SJCRH30 (cell line): ENCODE data around the gene CA12. TPM values are rescaled to one million over a fixed set of nuclear protein-coding genes. Genes with fewer than 3 reads are reported as not detected.

Experiments
- DNase-seq, 2 experiments: peaks; one replicate each; pipeline ENCODE4 v3.0.0-alpha.2; 2015 to 2020
- H3K27ac ChIP-seq: fragments of 250-450 bp; sonication (Bioruptor Pico); 2 replicates; pipeline ENCODE4 v1.5.1; 2020; ENCODE audit warnings: mild to moderate bottlenecking, moderate library complexity
- H3K27me3 ChIP-seq: fragments of 250-450 bp; sonication (Bioruptor Pico); 2 replicates; pipeline ENCODE4 v1.5.1; 2020; ENCODE audit warnings: mild to moderate bottlenecking, moderate library complexity
- H3K36me3 ChIP-seq: fragments of 250-450 bp; sonication (Bioruptor Pico); 2 replicates; pipeline ENCODE4 v1.5.1; 2020; ENCODE audit warnings: mild to moderate bottlenecking, moderate library complexity
- H3K4me1 ChIP-seq: fragments of 250-450 bp; sonication (Bioruptor Pico); 2 replicates; pipeline ENCODE4 v1.5.1; 2020; ENCODE audit warnings: mild to moderate bottlenecking, moderate library complexity
- H3K4me3 ChIP-seq: fragments of 250-450 bp; sonication (Bioruptor Pico); 2 replicates; pipeline ENCODE4 v1.5.1; 2020; ENCODE audit warnings: mild to moderate bottlenecking, moderate library complexity
- H3K9me3 ChIP-seq: fragments of 250-450 bp; sonication (Bioruptor Pico); replicated peaks from 2 replicates; pipeline ENCODE4 v1.5.1; 2020; ENCODE audit warnings: mild to moderate bottlenecking, moderate library complexity
- total RNA-seq: library from RNA; depleted of rRNA; stranded (reverse); fragments of >200 nt; shearing (Covaris generic); gene quantifications from 2 replicates; pipeline ENCODE4 v1.2.3, GENCODE V29; 2014

Gene CA12
- total RNA-seq, 1 experiment from 2014 or later: 0.57 TPM

DNA sequence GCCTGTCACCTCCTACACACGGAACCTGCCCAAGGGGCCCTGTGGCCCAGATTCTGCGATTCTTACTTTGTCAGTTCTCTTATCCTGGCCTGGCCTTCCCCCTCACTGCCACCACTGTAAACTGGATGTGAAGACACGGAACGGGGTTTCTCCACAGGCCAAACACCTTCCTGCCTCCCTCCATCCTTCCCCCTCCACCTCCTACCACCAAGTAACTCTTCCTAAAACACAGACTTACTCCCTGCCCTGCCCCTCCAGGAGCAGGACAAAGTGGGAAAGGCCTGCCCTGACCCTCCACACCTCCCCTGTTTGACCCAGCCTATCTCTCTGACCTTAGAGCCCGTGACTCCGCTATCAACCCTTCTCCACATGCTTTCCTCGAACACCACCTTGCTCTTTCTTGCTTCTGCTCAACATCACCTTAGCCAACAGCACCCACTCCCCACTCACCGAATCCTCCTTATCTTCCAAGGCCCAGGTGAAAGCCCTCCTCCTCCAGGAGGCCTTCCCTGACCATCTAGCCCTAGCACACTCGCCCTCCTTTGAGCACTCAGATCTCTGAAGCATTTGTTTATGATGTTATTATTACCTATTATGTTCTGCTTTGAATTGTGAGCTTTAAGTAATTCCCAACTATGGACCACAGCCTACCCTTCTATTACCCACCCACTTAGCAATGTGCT, 7.6 kb downstream of the CA12 start:
- H3K27me3 ChIP-seq: no peaks in the 10 kb centered on the region
- no peaks in the 10 kb centered on the region for H3K36me3 ChIP-seq
- H3K27ac ChIP-seq: no peak overlapping the region
- H3K4me3 ChIP-seq: no peak overlapping the region
- H3K9me3 ChIP-seq: no peaks in the 10 kb centered on the region
- DNase-seq: no peak
- H3K4me1 ChIP-seq: peaks cover 12% of the 10 kb centered on the region; the same call in 1 of the 2 replicates

DNA sequence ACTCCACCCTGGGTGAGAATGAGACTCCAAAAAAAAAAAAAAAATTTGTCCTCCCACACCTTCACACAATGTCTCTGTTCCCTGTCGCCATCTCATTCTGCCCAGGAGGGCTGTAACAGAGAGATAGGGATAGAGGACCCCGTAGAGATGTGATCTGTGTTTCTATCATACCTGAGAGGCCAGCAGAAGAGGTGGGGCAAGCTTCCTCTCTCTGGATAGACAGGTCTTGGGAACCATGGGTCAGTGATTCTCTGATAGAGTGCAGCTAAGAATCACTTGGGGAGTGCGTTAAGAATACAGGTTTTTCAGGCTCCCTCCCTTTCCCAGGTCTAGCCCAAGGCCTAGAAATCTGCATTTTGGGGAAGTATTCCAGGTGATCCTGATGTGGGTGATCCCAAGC, 8.3 kb downstream of the CA12 start:
- no peaks in the 10 kb centered on the region for H3K36me3 ChIP-seq
- no peak overlapping the region for H3K4me3 ChIP-seq
- no peaks in the 10 kb centered on the region for H3K9me3 ChIP-seq
- no peak overlapping the region for H3K27ac ChIP-seq
- no peaks in the 10 kb centered on the region for H3K27me3 ChIP-seq
- H3K4me1 ChIP-seq: peaks cover 12% of the 10 kb centered on the region; the same call in 1 of the 2 replicates
- no peak for DNase-seq

DNA sequence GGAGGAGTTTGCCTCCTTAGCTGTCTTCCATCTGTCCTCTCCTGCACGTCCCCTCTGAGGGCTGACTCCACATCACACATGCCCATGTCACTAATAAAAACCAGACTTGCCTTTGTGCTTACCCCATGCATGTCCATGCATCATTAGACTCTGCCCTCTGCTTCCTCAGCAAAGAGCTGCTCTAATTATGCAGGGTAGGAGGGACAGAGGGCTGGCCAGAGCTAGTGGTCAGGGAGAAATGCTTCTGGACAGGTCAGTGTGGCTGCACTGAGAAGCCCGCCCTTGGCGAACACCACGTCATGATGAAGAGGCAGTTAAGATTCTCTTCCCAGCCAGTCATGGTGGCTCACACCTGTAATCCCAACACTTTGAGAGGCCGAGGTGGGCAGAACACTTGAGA, 8.9 kb downstream of the CA12 start:
- Histone ChIP-seq H3K36me3 (no peaks in the 10 kb centered on the region), H3K9me3 (no peaks in the 10 kb centered on the region), H3K4me3 (no peak overlapping the region), H3K27me3 (no peaks in the 10 kb centered on the region), H3K27ac (no peak overlapping the region), H3K4me1 (peaks cover 12% of the 10 kb centered on the region; the same call in 1 of the 2 replicates)
- DNase-seq: no peak

DNA sequence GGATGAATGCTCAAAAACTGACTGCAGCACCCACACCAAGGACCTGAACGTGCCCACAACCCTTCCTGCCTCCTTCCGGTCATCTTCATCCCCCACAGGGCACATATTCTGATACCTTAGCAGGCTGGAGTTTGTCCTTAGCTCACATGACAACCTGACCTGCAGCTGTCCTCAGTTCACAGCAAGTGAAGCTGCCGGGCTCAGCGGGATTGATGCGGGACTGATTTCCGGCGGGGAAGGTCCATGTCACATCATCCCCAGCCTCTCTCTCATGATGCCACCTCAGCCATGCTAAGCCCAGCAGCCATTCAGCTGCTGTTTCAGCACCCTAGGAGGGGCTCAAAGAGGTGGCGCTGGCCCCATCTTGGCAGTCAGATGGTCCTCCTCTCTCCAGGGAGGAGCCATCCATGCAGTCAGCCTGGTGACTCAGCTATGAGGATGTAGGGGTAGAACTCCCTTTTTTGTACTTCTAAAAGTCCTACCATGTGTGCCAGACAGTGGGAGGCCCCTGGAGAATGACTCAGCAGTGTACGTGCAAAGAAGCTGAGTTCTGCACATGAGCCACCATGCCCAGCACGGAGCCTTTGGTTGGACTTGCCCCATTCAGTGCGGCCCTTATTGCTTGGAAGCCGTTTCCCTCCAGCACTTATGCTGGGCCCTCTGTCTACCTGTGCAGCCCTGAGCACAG, 9.5 kb downstream of the CA12 start:
- no peaks in the 10 kb centered on the region for H3K27me3 ChIP-seq
- H3K36me3 ChIP-seq: no peaks in the 10 kb centered on the region
- peaks cover 12% of the 10 kb centered on the region; the same call in 1 of the 2 replicates for H3K4me1 ChIP-seq
- no peak overlapping the region for H3K27ac ChIP-seq
- no peaks in the 10 kb centered on the region for H3K9me3 ChIP-seq
- peak in 1 of 2 experiments; percentile 27 for DNase-seq
- no peak overlapping the region for H3K4me3 ChIP-seq

DNA sequence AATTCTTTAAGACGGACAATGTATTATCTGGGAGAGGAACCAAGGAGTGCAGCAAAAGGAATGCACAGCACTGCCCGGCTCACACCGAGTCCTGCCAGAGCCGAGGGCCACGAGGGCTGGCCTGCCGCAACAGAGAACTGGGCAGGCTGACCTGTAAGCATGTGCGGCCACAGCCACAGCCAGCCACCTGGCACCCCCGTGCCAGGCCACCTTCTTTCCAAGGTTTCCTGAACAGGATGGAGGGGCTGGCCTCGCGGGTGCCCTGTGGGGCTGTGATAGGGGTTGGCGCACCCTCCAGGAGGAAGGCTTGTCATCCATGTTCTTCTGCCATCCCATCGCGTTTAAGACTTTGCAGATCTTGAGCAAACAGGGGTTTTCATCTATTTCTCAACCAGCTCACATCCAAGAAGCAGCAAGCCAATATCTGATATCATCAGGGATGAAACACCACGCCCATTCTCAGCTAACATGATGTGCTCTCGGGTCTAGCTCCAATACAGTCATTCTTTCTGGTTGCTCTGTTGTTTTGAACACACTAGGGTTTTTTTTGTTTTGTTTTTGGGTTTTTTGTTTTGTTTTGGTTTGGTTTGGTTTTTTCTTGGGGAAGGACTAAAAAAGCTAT, 10.2 kb downstream of the CA12 start:
- Histone ChIP-seq H3K9me3 (no peaks in the 10 kb centered on the region), H3K27ac (no peak overlapping the region), H3K36me3 (no peaks in the 10 kb centered on the region), H3K27me3 (no peaks in the 10 kb centered on the region), H3K4me1 (peaks cover 12% of the 10 kb centered on the region; the same call in 1 of the 2 replicates), H3K4me3 (no peak overlapping the region)
- no peak for DNase-seq

DNA sequence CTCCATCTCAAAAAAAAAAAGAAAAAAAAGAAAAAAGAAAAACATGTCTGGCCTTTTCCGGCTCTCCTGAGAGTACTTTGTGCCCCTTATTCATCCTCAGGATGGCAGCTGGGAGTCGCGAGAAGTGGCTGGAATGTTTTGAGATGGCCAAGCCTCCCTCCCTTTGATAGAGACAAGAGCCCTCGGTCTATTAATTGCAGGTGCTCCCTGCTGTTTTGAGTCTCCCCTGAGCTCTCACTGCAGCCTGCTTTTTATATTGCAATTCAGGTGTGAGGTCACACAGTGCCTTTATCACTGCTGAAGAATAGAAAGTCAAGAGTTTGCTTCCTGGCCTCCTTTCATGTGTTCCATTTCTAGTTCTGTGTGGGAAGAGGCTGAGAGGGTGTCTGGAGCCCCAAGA, 10.9 kb downstream of the CA12 start:
- Histone ChIP-seq H3K27me3 (no peaks in the 10 kb centered on the region), H3K36me3 (no peaks in the 10 kb centered on the region), H3K4me3 (no peak overlapping the region), H3K9me3 (no peaks in the 10 kb centered on the region), H3K4me1 (peaks cover 12% of the 10 kb centered on the region; the same call in 1 of the 2 replicates), H3K27ac (no peak overlapping the region)
- DNase-seq: no peak

DNA sequence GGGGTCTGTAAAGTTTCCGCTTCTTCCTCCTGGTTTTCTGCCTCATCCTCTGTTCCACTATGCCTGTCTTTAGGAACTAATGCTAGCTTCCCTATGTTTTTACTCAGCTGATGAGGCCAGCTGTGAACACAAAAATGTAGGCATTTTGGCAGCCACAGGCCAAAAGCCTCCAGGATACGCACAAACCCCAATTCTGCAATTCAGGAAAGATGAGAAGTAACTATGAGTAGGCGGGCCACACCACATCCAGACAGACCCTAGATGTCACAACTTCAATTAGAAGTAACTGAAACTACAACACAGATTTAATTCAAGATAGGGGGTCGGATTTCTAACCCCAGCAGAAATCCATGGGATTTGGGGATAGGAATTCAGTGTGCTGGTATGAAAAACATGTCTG, 11.9 kb downstream of the CA12 start:
- no peak overlapping the region for H3K27ac ChIP-seq
- peak in 1 of 2 experiments; percentile 38 for DNase-seq
- no peaks in the 10 kb centered on the region for H3K9me3 ChIP-seq
- H3K27me3 ChIP-seq: no peaks in the 10 kb centered on the region
- H3K36me3 ChIP-seq: no peaks in the 10 kb centered on the region
- H3K4me3 ChIP-seq: no peak overlapping the region
- peaks cover 5% of the 10 kb centered on the region; the same call in 1 of the 2 replicates for H3K4me1 ChIP-seq

DNA sequence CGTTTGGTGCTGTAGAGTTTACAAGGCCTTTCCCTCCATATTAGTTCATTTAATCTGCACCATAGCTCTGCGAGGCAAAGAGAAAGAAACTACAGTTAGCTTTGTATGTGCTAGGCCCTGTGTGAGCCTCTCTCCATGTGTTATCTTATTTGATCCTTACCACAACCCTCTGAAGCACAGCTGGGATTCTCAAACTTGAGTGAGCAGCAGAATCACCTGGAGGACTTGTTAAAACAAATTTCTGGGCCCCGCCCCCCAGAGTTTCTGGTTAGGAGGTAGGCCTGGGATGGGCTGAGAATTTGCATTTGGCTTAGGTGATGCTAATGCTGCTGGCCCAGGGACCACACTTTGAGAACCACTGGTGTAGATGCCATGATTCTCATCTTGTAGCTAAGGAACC, 12.3 kb downstream of the CA12 start:
- H3K9me3 ChIP-seq: no peaks in the 10 kb centered on the region
- no peaks in the 10 kb centered on the region for H3K27me3 ChIP-seq
- H3K36me3 ChIP-seq: no peaks in the 10 kb centered on the region
- H3K4me3 ChIP-seq: no peak overlapping the region
- H3K27ac ChIP-seq: no peak overlapping the region
- DNase-seq: no peak
- peaks cover under 1% of the 10 kb centered on the region; the same call in 1 of the 2 replicates for H3K4me1 ChIP-seq

DNA sequence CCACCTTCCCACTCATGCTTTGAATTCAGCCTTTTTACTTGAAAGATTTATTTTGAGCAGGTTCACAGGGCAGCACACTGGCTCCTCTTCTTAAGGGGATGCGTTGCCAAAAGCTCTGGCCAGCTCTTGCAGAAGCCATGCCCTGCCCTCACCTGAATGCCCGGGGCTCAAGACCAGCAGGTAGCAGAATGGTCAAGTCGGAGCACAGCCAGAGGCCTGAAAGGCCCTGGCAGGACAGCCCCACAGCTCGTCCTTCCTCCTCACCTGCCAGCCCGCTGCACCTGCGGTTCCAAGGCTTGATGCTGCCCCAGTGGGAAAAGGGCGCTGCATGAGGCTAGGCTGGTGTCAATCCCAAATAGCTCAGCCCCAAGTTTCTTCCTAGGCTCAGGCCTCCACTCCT, 13.1 kb downstream of the CA12 start:
- no peak overlapping the region for H3K27ac ChIP-seq
- DNase-seq: no peak
- no peaks in the 10 kb centered on the region for H3K36me3 ChIP-seq
- no peaks in the 10 kb centered on the region for H3K27me3 ChIP-seq
- no peaks in the 10 kb centered on the region for H3K9me3 ChIP-seq
- H3K4me1 ChIP-seq: no peaks in the 10 kb centered on the region
- no peak overlapping the region for H3K4me3 ChIP-seq

DNA sequence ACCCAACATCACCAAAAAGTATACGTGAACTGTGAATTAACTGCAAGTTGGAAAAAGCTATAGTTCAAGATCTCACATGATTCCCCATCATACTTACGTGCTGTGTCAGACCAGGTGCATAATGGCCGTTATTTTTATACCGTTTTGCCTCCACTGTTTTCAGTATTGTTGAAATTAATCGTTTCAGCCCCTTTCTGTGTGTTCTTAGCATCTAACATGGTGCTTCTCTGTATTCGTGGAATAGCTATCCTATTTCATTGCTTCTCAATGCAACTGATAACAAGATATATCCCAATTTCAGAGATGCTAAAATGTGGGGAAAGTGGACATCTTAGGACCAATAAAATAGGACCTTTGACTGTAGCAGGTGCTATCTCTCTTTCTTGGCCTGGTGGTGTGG, 13.7 kb downstream of the CA12 start:
- H3K4me3 ChIP-seq: no peak overlapping the region

DNA sequence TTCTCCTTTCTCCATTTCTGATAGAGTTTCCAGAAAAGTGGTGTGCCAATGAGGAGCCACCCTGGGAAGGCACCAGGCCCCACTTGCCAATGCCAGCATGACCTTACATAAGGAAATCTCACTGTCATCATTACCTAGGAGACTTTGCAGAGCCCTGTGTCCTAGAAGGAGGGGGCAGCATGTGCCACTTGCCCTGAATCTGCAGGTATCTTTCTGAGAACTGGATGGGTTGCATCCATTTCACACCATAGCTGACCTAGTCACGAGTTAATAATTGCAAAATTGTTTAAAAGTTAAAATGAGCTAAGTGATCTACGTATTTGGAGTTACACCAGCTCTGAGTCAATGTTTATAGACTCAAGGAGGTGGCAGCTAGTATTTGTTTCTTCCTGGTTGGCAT, 14.3 kb downstream of the CA12 start:
- H3K27me3 ChIP-seq: no peaks in the 10 kb centered on the region
- H3K4me1 ChIP-seq: no peaks in the 10 kb centered on the region
- H3K4me3 ChIP-seq: no peak overlapping the region
- H3K9me3 ChIP-seq: no peaks in the 10 kb centered on the region
- no peak for DNase-seq
- no peak overlapping the region for H3K27ac ChIP-seq
- no peaks in the 10 kb centered on the region for H3K36me3 ChIP-seq

More for the DNA sequence above, 13.7 kb downstream of the CA12 start:
- no peak for DNase-seq
- Histone ChIP-seq H3K4me1 (no peaks in the 10 kb centered on the region), H3K27ac (no peak overlapping the region), H3K27me3 (no peaks in the 10 kb centered on the region), H3K9me3 (no peaks in the 10 kb centered on the region), H3K36me3 (no peaks in the 10 kb centered on the region)

DNA sequence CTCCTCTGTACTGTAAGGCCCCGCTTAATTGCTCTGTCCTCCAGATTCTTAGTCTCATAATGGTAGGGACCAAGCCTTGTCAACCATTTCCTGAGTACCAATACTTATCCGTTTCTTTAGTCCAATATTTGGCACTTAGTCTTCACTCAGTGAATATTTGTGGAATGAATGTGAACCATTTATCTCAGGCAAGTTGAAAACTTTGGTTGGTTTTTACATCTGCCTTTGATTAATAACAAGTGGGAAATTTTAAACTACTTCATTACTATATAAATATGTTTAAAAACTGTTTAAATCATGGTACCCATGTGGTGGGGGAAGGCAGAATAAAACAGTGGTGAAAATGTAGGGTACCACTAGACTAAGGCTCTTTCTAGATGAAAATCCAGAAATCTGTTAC, 15.2 kb downstream of the CA12 start:
- H3K36me3 ChIP-seq: no peaks in the 10 kb centered on the region

DNA sequence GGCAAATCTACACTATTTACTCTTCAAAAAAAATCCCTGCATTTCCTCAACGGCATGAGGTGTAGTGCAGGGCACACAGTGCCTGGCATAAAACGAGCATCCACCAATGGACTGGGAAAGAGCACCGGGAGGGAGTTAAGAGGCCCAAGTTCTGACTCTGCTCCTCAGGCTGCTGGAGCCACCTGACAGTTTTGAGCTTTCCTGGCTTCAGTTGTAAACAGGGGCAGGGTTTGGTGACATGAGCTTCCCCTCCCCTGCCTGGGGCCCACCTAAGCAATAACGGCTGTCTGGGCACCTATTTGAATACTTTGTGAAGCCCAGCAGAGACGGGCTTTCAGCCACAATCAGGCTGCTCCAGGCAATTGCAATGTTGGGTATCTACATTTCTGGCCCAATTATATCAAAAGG, 16.4 kb downstream of the CA12 start:
- H3K9me3 ChIP-seq: no peaks in the 10 kb centered on the region
- H3K4me3 ChIP-seq: no peak overlapping the region
- H3K27ac ChIP-seq: no peak overlapping the region
- H3K36me3 ChIP-seq: no peaks in the 10 kb centered on the region
- H3K27me3 ChIP-seq: no peaks in the 10 kb centered on the region
- DNase-seq: no peak
- no peaks in the 10 kb centered on the region for H3K4me1 ChIP-seq

More for the DNA sequence above, 15.2 kb downstream of the CA12 start:
- no peak for DNase-seq
- Histone ChIP-seq H3K27ac (no peak overlapping the region), H3K9me3 (no peaks in the 10 kb centered on the region), H3K27me3 (no peaks in the 10 kb centered on the region), H3K4me3 (no peak overlapping the region), H3K4me1 (no peaks in the 10 kb centered on the region)

DNA sequence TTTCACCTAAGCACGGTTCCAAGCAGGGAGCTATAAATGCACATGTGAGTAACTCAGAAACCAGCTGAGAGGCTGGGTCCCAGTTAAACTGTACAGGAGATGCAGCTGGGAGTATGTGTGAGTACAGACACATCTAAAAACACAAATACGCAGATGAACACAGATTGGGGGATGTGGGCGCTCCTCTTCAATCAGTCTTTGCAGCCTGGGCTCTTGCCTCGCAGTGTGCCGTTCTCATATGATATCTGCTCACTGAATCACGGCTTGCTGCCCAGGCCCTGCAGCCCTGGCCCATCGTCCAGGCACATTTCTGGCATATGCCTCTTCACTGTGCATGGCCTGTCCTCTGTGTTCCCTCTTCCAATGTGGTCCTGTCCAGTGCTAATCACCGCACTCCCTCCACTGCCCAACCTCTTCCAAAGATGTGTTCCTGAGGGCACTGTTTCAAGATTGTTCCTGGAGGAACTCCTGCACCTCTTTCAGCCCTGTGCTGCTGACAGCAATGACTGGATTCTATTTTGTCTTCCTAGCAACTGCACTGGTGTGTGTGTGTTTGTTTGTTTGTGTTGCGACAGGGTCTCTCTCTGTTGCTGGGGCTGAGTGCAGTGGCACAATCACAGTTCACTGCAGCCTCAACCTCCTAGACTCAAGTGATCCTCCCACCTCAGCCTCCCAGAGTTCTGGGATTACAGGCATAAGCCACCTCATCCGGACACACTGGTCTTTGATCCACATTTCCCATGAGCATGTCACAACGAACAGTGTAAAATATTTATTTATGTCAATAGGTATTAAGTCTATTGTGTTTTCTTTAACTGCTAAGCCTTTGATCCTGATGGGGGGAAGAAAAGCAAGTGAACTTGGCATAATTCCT, 17.0 kb downstream of the CA12 start:
- Histone ChIP-seq H3K27ac (no peak overlapping the region), H3K4me3 (no peak overlapping the region), H3K27me3 (no peaks in the 10 kb centered on the region), H3K36me3 (no peaks in the 10 kb centered on the region), H3K4me1 (no peaks in the 10 kb centered on the region), H3K9me3 (no peaks in the 10 kb centered on the region)
- no peak for DNase-seq
